ENCODE measurements around the gene ENHO.

ENHO gene

GRCh38 chr9:34510497-34511468, 12.0 kb downstream of the ENHO start:
- DNase-seq (ENCODE audit: low read depth, low spot score) = no peak
- H3K27ac ChIP-seq = no peak overlapping the region

GRCh38 chr9:34508951-34509350, 13.8 kb downstream of the ENHO start:
- no peak for DNase-seq (ENCODE audit: low read depth, low spot score)
- H3K27ac ChIP-seq = no peak overlapping the region

DNA sequence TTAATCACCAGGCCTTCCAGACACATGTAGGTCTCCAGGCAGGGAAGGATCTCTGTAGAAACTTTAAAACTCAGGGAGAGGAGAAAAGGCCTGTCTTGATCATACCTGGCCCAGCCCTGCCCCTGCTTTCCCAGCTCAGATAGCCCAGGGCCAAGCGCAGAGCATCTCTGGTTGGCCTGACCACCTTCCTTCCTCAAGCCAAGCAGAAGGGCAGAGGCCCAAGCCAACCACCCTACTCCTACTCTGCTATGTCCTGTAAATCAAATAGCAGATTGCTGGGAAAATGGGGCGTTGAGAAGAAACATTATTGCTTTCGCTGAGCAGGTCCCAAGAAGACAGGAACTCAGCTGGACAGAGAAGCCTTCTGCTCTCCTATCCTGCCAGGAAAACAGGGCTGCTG, 14.3 kb downstream of the ENHO start:
- H3K27ac ChIP-seq = no peak overlapping the region
- no peak for DNase-seq (ENCODE audit: low read depth, low spot score)

- H3K27ac ChIP-seq = no peak overlapping the region
- no peak for DNase-seq (ENCODE audit: low read depth, low spot score)
These were observed 14.8 kb downstream of the ENHO start for GRCh38 chr9:34507966-34508365.

- DNase-seq (ENCODE audit: low read depth, low spot score) = no peak
- no peak overlapping the region for H3K27ac ChIP-seq
These were observed 15.2 kb downstream of the ENHO start for GRCh38 chr9:34507556-34507955.

DNA sequence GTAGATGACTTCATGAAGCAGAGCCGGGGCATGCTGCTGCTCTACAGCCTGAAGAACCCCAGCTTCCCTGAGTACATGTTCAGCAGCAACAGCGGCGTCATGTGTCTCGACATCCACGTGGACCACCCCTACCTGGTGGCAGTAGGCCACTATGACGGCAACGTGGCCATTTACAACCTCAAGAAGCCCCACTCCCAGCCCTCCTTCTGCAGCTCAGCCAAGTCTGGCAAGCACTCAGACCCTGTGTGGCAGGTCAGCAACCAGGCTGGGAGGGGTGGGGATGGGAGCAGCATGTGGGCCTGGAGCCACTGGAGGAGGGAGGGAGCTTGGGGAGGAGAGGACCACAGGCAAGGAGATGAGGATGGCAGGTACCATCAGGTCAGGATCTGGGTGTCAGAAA, 16.2 kb downstream of the ENHO start:
- H3K27ac ChIP-seq = no peak overlapping the region
- DNase-seq (ENCODE audit: low read depth, low spot score) = no peak

DNA sequence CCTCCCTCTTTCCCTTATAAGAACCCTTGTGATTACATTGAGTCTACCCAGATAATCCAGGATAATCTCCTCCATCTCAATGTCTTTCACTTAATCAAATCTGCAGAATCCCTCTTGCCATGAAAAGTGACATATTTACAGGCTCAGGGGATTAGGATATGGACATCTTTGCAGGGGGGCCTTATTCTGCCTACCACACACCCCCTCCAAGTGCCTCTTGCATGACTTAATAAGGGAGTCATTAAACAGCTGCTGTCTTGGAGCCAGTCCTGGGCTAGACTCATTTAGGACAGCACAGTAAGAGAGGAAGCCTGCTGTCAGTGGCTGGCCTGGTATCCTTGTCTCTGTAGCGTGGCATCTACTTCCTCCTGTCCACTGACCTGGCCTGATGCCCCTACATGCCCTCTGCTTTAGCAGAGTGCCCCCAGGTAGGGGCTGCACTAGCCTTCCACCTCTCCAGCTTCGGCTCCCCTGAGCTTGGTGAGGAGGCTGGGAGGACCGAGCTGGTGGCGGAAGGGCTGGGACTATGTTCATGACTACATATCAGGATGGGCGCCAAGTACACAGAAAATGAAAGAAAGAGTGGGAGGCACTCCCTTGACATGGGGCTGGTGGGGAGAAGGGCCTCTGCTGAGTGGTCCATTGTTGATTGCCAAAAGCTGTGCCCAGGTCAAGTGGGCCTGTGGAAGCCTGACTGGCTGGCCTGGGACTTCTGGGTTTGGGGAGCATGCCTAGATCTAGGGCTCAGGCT, 17.2 kb downstream of the ENHO start:
- no peak overlapping the region for H3K27ac ChIP-seq
- DNase-seq (ENCODE audit: low read depth, low spot score) = no peak

DNA sequence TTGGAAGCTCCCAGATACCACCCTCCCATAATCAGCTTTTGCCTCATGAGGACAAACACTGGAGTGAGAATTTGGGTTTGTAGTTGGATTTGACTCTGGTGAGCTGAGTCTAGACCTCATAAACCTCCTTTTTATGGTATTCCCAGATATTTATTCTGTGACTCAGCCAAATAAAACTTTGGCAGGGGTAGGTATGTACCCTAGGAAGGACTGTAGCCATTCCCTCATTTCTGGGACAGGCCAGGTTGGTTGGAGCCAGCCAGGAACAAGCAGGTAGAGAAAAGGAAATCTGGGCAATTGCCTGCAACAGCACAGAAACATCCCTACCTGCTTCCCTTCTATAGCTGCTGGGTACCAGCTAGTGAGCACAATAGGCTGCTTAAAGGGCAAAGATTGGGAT, 19.4 kb downstream of the ENHO start:
- H3K27ac ChIP-seq = no peak overlapping the region
- DNase-seq (ENCODE audit: low read depth, low spot score) = no peak

DNA sequence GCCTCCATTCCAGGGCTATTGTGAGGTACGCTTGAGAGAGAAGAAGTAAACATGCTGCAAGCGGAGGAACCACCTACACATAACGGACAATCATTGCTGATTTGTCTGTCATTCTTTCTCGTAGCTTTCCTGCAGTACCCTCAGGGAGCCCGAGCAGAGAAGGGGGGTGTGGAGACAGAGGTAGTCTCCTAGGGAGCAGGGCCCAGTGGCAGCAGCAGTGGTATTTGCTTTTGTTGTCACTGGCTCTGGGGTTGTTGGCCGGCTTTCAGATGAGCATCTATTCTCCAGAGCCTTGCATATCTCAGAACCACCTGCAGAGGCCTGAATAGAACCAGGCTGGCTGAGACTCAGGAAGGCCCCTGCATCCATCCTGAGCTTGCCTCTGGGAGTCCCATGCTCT, 19.9 kb downstream of the ENHO start:
- no peak for DNase-seq (ENCODE audit: low read depth, low spot score)
- H3K27ac ChIP-seq = no peak overlapping the region

- no peak for DNase-seq (ENCODE audit: low read depth, low spot score)
- H3K27ac ChIP-seq = no peak overlapping the region
These were observed 20.3 kb downstream of the ENHO start for GRCh38 chr9:34502471-34502870.

DNA sequence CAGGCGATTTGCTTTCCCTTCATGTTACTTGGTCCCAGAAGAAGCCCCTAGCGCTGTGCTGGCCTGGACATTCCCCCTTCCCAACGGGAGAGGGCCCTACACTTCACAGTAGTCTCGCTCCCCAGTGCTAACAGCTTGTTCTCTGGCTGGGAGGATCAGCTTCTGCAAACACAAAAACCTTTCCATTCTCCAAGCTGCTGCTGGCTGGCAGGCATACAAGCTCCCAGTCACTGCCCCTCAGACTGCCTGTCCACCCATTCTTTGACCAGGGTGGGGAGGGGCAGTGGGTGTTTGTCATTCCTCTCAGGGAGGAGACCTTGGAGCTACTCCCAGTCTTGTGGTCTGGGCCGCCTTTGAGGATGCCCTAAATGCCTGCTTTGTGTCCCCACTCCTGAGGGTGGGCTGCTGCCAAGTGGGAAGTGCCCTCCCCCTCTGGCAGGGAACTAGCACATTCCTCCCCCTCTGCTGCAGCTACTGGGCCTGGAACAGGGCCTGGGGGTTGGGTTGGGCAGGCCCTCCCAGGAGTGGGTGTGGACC, 20.8 kb downstream of the ENHO start:
- no peak overlapping the region for H3K27ac ChIP-seq
- no peak for DNase-seq (ENCODE audit: low read depth, low spot score)

- no peak for DNase-seq (ENCODE audit: low read depth, low spot score)
- H3K27ac ChIP-seq = no peak overlapping the region
These were observed 21.4 kb downstream of the ENHO start for GRCh38 chr9:34501372-34501771.

- no peak overlapping the region for H3K27ac ChIP-seq
- no peak for DNase-seq (ENCODE audit: low read depth, low spot score)
These were observed 22.0 kb downstream of the ENHO start for GRCh38 chr9:34500623-34501267.

DNA sequence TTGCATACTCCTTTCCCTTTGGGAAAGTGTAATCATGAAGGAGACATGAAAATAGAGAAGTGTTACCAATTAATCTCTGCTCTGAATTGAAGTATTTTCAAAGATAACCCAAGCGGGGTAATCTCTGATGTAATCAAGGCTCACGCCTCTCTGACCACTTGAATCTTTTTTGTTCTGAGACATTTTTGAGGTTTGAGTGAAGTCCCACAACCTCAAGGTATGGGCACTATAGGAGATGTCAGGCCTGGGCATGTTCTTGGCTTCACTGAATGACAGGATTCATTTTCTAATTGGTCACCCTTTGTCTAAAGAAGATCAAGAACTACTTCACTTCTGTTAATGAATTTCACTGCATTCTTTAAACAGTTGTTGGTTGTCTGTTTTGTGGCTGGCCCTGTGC, 23.7 kb downstream of the ENHO start:
- DNase-seq (ENCODE audit: low read depth, low spot score) = no peak

GRCh38 chr9:34498553-34498952, 24.2 kb downstream of the ENHO start:
- DNase-seq (ENCODE audit: low read depth, low spot score) = no peak
- H3K27ac ChIP-seq = no peak overlapping the region

More for the DNA sequence above, 23.7 kb downstream of the ENHO start:
- no peak overlapping the region for H3K27ac ChIP-seq

DNA sequence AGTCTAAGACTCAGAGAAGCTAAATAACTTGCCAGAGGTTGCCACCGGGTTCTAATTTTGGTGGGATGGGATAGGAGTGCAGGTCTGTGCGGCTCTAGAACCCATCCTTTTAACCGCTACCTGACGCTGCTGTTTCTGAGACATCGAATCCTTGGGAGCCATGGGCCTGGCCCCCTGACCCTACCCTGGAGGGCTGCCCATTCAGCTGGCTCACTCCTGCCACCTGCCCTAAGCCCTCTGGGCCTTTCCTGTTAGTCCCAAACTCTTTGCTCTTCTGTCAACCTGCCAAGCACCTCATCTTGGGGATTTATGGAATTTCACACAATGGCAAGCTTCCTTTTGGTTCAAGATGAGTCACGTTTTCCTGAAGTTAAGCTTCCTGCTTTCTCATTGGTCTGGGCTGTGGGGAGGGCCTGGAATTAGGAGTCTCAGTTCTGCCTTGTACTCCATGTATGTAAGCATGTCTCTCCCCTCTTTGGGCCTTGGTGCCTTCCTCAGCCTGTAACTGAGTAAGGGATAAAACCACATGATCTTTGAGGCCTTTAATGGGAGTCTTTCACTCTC, 26.6 kb downstream of the ENHO start:
- no peak overlapping the region for H3K27ac ChIP-seq
- no peak for DNase-seq (ENCODE audit: low read depth, low spot score)

GRCh38 chr9:34493972-34494535, 28.7 kb downstream of the ENHO start:
- no peak overlapping the region for H3K27ac ChIP-seq
- DNase-seq (ENCODE audit: low read depth, low spot score) = no peak

GRCh38 chr9:34492051-34492450, 30.7 kb downstream of the ENHO start:
- no peak overlapping the region for H3K27ac ChIP-seq

DNA sequence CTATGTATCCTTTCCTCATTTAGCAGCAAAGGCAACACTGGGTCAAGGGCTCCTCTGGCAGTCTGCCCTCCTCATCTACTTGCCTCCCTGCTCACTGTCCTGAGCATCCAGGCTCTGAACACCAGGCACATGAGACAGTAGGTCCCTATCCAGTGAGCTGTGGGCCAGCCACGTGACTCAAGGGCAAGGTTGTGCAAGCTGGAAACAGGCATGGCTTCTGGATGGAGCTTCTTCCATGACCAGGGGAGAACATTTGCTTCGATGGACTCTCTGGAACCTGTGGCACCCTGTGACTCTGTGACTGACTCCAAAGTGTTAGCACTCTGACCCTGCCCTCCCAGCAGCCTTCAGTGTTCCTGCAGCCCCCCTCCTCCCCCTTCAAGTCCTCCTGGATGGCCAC, 31.2 kb downstream of the ENHO start:
- H3K27ac ChIP-seq = no peak overlapping the region
- no peak for DNase-seq (ENCODE audit: low read depth, low spot score)

More at GRCh38 chr9:34492051-34492450, 30.7 kb downstream of the ENHO start:
- DNase-seq (ENCODE audit: low read depth, low spot score) = no peak

- no peak overlapping the region for H3K27ac ChIP-seq
- DNase-seq (ENCODE audit: low read depth, low spot score) = no peak
These were observed 32.0 kb downstream of the ENHO start for GRCh38 chr9:34490760-34491159.
